Liver (tissue), 9 donors: ENCODE measurements around the gene SNRPB. TPM values are rescaled to one million over a fixed set of nuclear protein-coding genes. Genes with fewer than 3 reads are reported as not detected.

ENCODE experiments used
- DNase-seq: peaks from one replicate; pipeline ENCODE4 v3.0.0-alpha.2; 2017; ENCODE audit warnings: low spot score
- H3K27ac ChIP-seq, 2 donors: one replicate each; pipeline ENCODE4 v1.7.0; 2013; ENCODE audit warnings: inconsistent platforms in 2 of 2, low read length in 2 of 2, control low read depth in 1 of 2, low read depth in 1 of 2, mild to moderate bottlenecking in 1 of 2
- H3K27me3 ChIP-seq, 4 donors: one replicate each; pipeline versions ENCODE4 v1.6.1 to v1.7.0; 2013; ENCODE audit warnings: low read length in 3 of 4, inconsistent platforms in 1 of 4, mild to moderate bottlenecking in 1 of 4, moderate library complexity in 1 of 4; ENCODE audit not compliant: control insufficient read depth in 4 of 4, insufficient read depth in 4 of 4
- H3K36me3 ChIP-seq, 4 donors: one replicate each; pipeline versions ENCODE4 v1.6.1 to v1.7.0; 2013; ENCODE audit warnings: low read length in 3 of 4, mild to moderate bottlenecking in 3 of 4, low read depth in 1 of 4, moderate library complexity in 1 of 4; ENCODE audit not compliant: control insufficient read depth in 4 of 4, insufficient read depth in 3 of 4
- H3K4me1 ChIP-seq, 4 donors: one replicate each; pipeline versions ENCODE4 v1.6.1 to v1.7.0; 2013; ENCODE audit warnings: low read length in 3 of 4, mild to moderate bottlenecking in 3 of 4, moderate library complexity in 1 of 4; ENCODE audit not compliant: control insufficient read depth in 4 of 4, insufficient read depth in 4 of 4
- H3K4me3 ChIP-seq, 3 donors: one replicate each; pipeline versions ENCODE4 v1.6.1 to v1.7.0; 2013; ENCODE audit warnings: low read length in 3 of 3, control low read depth in 1 of 3, low read depth in 1 of 3, mild to moderate bottlenecking in 1 of 3
- H3K9ac ChIP-seq, 2 donors: one replicate each; pipeline ENCODE4 v1.7.0; 2013; ENCODE audit warnings: low read length in 2 of 2, mild to moderate bottlenecking in 2 of 2, moderate library complexity in 2 of 2, control low read depth in 1 of 2, low read depth in 1 of 2
- H3K9me3 ChIP-seq, 4 donors: one replicate each; pipeline versions ENCODE4 v1.6.1 to v1.7.0; 2013; ENCODE audit warnings: low read length in 3 of 4; ENCODE audit not compliant: control insufficient read depth in 4 of 4
- EGR1 ChIP-seq, 2 donors: IDR thresholded peaks; 2 replicates each; pipeline ENCODE4 v1.6.1; 2016 to 2018; ENCODE audit warnings: antibody characterized with exemption in 2 of 2, low read depth in 2 of 2
- FOXA1 ChIP-seq: IDR thresholded peaks from 2 replicates; pipeline ENCODE4 v1.6.1; 2016; ENCODE audit warnings: antibody characterized with exemption
- GABPA ChIP-seq, 2 donors: IDR thresholded peaks in 1 of 2; conservative IDR thresholded peaks in 1 of 2; 2 replicates each; pipeline ENCODE4 v1.6.1; 2016; ENCODE audit warnings: antibody characterized with exemption in 2 of 2, mild to moderate bottlenecking in 1 of 2, moderate library complexity in 1 of 2
- HNF4A ChIP-seq, 2 donors: conservative IDR thresholded peaks; 2 replicates each; pipeline ENCODE4 v1.6.1; 2016; ENCODE audit warnings: antibody characterized with exemption in 2 of 2, mild to moderate bottlenecking in 2 of 2
- HNF4G ChIP-seq: IDR thresholded peaks from 2 replicates; pipeline ENCODE4 v1.6.1; 2016; ENCODE audit warnings: antibody characterized with exemption
- MAX ChIP-seq: IDR thresholded peaks from 2 replicates; pipeline ENCODE4 v1.6.1; 2016; ENCODE audit warnings: antibody characterized with exemption
- NR2F2 ChIP-seq: IDR thresholded peaks from 2 replicates; pipeline ENCODE4 v1.6.1; 2016; ENCODE audit warnings: antibody characterized with exemption
- RAD21 ChIP-seq, 2 donors: IDR thresholded peaks; 2 replicates each; pipeline ENCODE4 v1.6.1; 2016; ENCODE audit warnings: antibody characterized with exemption in 2 of 2, mild to moderate bottlenecking in 2 of 2
- RXRA ChIP-seq, 2 donors: IDR thresholded peaks; 2 replicates each; pipeline ENCODE4 v1.6.1; 2017 to 2018; ENCODE audit warnings: antibody characterized with exemption in 2 of 2, mild to moderate bottlenecking in 1 of 2
- SP1 ChIP-seq: IDR thresholded peaks from 2 replicates; pipeline ENCODE4 v1.6.1; 2018; ENCODE audit warnings: antibody characterized with exemption, mild to moderate bottlenecking
- TAF1 ChIP-seq: conservative IDR thresholded peaks from 2 replicates; pipeline ENCODE4 v1.6.1; 2016; ENCODE audit warnings: antibody characterized with exemption, mild to moderate bottlenecking
- ZBTB33 ChIP-seq: IDR thresholded peaks from 2 replicates; pipeline ENCODE4 v1.6.1; 2016; ENCODE audit warnings: antibody characterized with exemption
- WGBS: extraction: QIAGEN DNeasy Blood & Tissue Kit; methylation state at CpG from one replicate; pipeline ENCODE4 v1.1.7; 2013; 5-methylcytosine and 5-hydroxymethylcytosine counted together
- polyA plus RNA-seq, 2 donors: library from polyadenylated mRNA; stranded (reverse) in 1 of 2; unstranded in 1 of 2; fragments of 200-250 nt in 1 of 2; fragments of >200 nt in 1 of 2; fragmentation: Nextera tagmentation in 1 of 2; extraction: Ambion mirVana in 1 of 2; gene quantifications; one replicate each; pipeline versions ENCODE4 v1.2.1 to v1.2.3, GENCODE V29; 2013 to 2015
- total RNA-seq, 2 donors: library from RNA; depleted of rRNA; stranded (reverse); fragments of >200 nt; gene quantifications; one replicate each; pipeline ENCODE4 v1.2.3, GENCODE V29; 2014
- TF ChIP-seq, protein P1 (sequence below): fragments of 150-350 bp; IDR thresholded peaks from 2 replicates; pipeline ENCODE4 v1.5.1; 2017; ENCODE audit warnings: improper control_type of control experiment, low read depth, low read length; ENCODE audit not compliant: missing input control
- donor health status: healthy.
- donor health status: healthy.
- donor health status: healthy.
- donor health status: healthy.
- donor health status: healthy.

The SNRPB gene
- total and polyA plus RNA-seq, 4 donors, result 42.3 to 111 (median 72.6) TPM

- DNase-seq, result no peak
- H3K4me3 ChIP-seq, result no peak overlapping the region
- H3K4me1 ChIP-seq, result peaks cover 0 to 3% (median 0%) of the 10 kb centered on the region in 4 donors
- no peaks in the 10 kb centered on the region for H3K36me3 ChIP-seq
- no peaks in the 10 kb centered on the region for H3K9me3 ChIP-seq
- 95% methylated on average over 4 of the region's 4 CpGs for WGBS
- H3K27me3 ChIP-seq, result no peaks in the 10 kb centered on the region
- no peak overlapping the region for H3K9ac ChIP-seq
- TF ChIP-seq ZBTB33, result no peak
- TF ChIP-seq HNF4A (conservative IDR thresholded peaks at IDR 0.05), result no peak
- no peak overlapping the region for H3K27ac ChIP-seq
Measured at GRCh38 chr20:2519115-2519809, 48.7 kb upstream of the SNRPB start.

DNA sequence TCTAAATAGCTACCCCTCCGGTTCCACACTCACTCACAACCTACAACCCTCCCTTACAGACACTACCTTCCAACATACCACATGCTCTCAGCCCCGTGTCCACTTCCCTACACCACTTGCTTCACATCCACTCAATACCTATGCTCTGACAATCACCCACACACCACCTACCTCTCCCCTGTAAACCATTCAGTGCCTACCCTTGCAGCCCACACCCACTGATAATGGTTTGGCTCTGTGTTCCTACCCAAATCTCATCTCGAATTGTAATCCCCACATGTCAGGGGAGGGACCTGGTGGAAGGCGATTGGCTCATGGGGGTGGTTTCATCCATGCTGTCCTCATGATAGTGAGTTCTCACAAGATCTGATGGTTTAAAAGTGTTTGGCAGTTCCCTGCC, 48.0 kb upstream of the SNRPB start:
- Histone ChIP-seq H3K36me3 (no peaks in the 10 kb centered on the region), H3K9me3 (no peaks in the 10 kb centered on the region), H3K4me3 (no peak overlapping the region), H3K9ac (no peak overlapping the region), H3K27ac (no peak overlapping the region), H3K4me1 (no peaks in the 10 kb centered on the region), H3K27me3 (no peaks in the 10 kb centered on the region)
- DNase-seq, result no peak
- WGBS, result 87% methylated on average over 4 of the region's 4 CpGs
- no peak for TF ChIP-seq HNF4G
- no peak for TF ChIP-seq SP1
- no peak for TF ChIP-seq NR2F2
- TF ChIP-seq TAF1, result no peak
- TF ChIP-seq GABPA (IDR thresholded peaks at IDR 0.05 in 1 of 2, conservative IDR thresholded peaks at IDR 0.05 in 1 of 2), result no peak
- no peak for TF ChIP-seq MAX
- no peak for TF ChIP-seq EGR1 (IDR thresholded peaks at IDR 0.05; ENCODE audit: low read depth in 2 of 2)
- TF ChIP-seq ZBTB33, result no peak
- TF ChIP-seq RAD21 (IDR thresholded peaks at IDR 0.05), result no peak
- TF ChIP-seq RXRA (IDR thresholded peaks at IDR 0.05), result no peak

DNA sequence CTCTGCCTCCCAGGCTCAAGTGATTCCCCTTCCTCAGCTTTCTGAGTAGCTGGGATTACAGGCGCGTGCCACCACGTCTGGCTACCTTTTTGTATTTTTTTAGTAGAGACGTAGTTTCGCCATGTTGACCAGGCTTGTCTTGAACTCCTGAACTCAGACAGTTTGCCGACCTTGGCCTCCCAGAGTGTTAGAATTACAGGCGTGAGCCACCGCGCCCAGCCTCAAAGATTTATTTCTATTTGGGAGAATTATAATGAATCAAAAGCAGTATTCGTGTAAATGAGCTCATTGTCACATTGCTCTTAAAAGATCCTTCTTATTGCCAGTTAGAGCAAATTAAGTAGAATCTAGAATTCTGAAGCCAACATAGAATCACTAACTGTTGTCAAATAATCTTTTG, 47.5 kb upstream of the SNRPB start:
- Histone ChIP-seq H3K4me1 (no peaks in the 10 kb centered on the region), H3K36me3 (no peaks in the 10 kb centered on the region), H3K9me3 (no peaks in the 10 kb centered on the region), H3K4me3 (no peak overlapping the region), H3K27ac (no peak overlapping the region), H3K27me3 (no peaks in the 10 kb centered on the region), H3K9ac (no peak overlapping the region)
- 87% methylated on average over 10 of the region's 10 CpGs for WGBS
- DNase-seq, result no peak
- TF ChIP-seq ZBTB33, result no peak
- no peak for TF ChIP-seq MAX
- TF ChIP-seq TAF1, result no peak
- TF ChIP-seq, protein P1, sequence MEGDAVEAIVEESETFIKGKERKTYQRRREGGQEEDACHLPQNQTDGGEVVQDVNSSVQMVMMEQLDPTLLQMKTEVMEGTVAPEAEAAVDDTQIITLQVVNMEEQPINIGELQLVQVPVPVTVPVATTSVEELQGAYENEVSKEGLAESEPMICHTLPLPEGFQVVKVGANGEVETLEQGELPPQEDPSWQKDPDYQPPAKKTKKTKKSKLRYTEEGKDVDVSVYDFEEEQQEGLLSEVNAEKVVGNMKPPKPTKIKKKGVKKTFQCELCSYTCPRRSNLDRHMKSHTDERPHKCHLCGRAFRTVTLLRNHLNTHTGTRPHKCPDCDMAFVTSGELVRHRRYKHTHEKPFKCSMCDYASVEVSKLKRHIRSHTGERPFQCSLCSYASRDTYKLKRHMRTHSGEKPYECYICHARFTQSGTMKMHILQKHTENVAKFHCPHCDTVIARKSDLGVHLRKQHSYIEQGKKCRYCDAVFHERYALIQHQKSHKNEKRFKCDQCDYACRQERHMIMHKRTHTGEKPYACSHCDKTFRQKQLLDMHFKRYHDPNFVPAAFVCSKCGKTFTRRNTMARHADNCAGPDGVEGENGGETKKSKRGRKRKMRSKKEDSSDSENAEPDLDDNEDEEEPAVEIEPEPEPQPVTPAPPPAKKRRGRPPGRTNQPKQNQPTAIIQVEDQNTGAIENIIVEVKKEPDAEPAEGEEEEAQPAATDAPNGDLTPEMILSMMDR, result no peak
- no peak for TF ChIP-seq SP1
- TF ChIP-seq FOXA1, result no peak
- no peak for TF ChIP-seq GABPA (IDR thresholded peaks at IDR 0.05 in 1 of 2, conservative IDR thresholded peaks at IDR 0.05 in 1 of 2)
- no peak for TF ChIP-seq RXRA (IDR thresholded peaks at IDR 0.05)
